Esophagus squamous epithelium (tissue), 4 donors: ENCODE results near the gene TMEM132E.

Experiments used
- POLR2A ChIP-seq, 4 donors: fragments of 450-650 bp; IDR thresholded peaks; one replicate each; pipeline ENCODE4 v1.6.1; 2017; ENCODE audit warnings: antibody characterized with exemption in 4 of 4, mild to moderate bottlenecking in 4 of 4, moderate library complexity in 3 of 4
- TF ChIP-seq, protein P1 (sequence below), 6 experiments: fragments of 450-650 bp in 4 of 6; fragments of 200-600 bp in 2 of 6; sonication (generic) in 2 of 6; IDR thresholded peaks; one replicate each; pipeline ENCODE4 v1.5.1; 2016 to 2019; ENCODE audit warnings: antibody characterized with exemption in 6 of 6, mild to moderate bottlenecking in 4 of 6, moderate library complexity in 4 of 6

DNA sequence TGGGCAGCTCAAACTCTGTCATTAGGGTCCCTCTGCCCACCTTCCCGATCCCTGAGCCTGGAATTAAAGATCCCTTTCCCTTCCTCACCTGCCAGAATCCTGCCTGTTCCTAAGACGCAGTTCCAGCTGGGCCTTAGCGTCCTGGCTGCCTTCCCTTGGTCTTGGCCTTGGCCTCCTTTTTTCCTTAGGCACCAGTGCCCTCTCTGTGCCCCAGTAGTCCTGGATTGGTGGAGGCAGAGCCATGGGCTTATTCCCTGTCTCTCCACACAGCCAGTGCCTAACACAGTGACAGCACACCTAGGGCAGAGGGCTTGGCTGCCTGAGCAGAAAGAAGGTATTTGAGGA, 3.5 kb downstream of the TMEM132E start:
- TF ChIP-seq, protein P1, sequence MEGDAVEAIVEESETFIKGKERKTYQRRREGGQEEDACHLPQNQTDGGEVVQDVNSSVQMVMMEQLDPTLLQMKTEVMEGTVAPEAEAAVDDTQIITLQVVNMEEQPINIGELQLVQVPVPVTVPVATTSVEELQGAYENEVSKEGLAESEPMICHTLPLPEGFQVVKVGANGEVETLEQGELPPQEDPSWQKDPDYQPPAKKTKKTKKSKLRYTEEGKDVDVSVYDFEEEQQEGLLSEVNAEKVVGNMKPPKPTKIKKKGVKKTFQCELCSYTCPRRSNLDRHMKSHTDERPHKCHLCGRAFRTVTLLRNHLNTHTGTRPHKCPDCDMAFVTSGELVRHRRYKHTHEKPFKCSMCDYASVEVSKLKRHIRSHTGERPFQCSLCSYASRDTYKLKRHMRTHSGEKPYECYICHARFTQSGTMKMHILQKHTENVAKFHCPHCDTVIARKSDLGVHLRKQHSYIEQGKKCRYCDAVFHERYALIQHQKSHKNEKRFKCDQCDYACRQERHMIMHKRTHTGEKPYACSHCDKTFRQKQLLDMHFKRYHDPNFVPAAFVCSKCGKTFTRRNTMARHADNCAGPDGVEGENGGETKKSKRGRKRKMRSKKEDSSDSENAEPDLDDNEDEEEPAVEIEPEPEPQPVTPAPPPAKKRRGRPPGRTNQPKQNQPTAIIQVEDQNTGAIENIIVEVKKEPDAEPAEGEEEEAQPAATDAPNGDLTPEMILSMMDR (IDR thresholded peaks at IDR 0.05): no peak
- no peak for TF ChIP-seq POLR2A (IDR thresholded peaks at IDR 0.05)
